ENCODE results near the gene TLR2. TPM values are rescaled to one million over a fixed set of nuclear protein-coding genes. Genes with fewer than 3 reads are reported as not detected.

Gene TLR2
- total RNA-seq: 0.33 and 0.57 TPM in 2 replicates

GRCh38 chr4:153684182-153684970 lies at the start of gene TLR2:
Gene TLR2 (plus strand): TSS chr4:153684280. CDS start chr4:153702908, 18,628 bp downstream.

Other genes starting within 250 kb of the TLR2 start
- gene TMEM131L, start 217.9 kb upstream of the TLR2 start, total RNA-seq: 18.9 and 22.1 TPM in 2 replicates
- 0.10 TPM in 1 of 2 replicates, not detected in the other for gene RNF175, start 75.7 kb downstream of the TLR2 start, total RNA-seq
- gene SFRP2, start 104.8 kb downstream of the TLR2 start, total RNA-seq: not detected in 2 replicates